HG03060 (cell line): Measurements from ENCODE around the gene CRNKL1.

Experiments
- ATAC-seq: cut with Tn5 transposase; IDR thresholded peaks from one replicate; pipeline ENCODE4 v1.9.1; 2021; ENCODE audit warnings: low read depth, moderate number of reproducible peaks; ENCODE audit not compliant: unreplicated experiment

CRNKL1 gene

DNA sequence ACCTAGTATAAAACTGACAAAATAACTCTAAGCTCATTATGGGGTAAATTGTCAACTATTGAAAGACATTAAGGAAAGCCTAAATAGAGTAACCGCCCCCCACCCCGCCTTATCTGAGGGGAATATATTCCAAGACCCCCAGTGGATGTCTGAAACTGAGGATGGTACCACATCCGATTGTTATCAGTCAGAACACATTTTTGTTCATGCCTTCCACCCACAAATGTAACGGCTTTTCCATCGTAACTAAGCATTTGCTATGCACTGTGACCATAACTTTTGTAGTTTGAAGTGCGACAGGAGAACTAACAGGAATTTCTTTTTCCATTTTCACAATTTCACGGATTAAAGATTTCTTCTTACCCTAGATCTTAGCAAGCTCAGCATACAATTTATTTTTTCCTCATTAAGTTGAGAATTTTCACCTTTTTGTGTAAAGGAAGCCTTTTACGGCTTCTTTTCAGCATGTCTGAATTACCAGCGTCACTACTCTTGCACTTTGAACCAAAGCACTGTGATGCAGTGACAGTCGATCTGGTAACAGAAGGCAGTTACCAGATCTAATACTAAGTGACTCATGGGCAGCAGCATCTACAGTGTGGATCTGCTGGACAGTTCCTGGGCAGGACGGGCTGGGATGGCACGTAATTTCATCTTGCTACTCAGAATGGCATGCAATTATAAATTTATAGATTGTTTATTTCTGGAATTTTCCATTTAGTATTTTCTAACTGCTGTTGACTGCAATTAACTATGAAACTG, 11.9 kb upstream of the CRNKL1 start:
- ATAC-seq: no peak

DNA sequence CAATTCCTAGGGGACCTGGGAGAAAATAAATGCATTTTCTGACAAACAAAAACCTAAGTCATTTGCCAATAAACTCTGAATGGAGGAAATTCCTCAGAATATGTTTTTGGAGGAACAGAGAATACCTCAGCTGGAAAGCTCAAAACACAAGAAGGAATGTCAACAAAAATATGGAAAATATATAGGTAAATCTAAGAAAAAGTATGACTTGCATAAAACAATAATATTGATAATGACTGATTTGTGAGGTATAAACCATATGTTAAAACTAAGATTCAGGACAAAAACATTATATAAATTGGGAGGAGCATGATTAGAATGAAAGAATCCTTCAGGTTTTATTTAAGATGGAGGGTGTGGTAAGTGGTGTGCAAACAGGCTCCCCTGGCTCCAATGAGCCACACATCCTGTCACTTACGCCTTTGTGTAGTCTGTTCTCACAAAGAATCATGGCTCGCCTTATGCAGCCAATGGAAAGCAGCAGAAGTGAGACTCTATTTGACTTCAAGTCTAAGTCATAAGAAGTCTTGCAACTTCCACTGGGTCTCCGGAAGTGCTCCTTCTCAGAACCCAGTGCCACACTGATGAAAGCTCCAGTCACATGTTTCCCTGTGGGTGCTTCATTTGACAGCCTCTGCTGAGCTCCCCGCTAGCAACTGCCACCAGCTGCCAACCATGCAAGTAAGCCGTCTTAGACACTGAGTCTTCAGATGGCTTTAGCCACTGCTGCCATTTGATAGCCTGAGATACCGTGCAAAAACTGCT, 8.2 kb upstream of the CRNKL1 start:
- ATAC-seq: no peak

DNA sequence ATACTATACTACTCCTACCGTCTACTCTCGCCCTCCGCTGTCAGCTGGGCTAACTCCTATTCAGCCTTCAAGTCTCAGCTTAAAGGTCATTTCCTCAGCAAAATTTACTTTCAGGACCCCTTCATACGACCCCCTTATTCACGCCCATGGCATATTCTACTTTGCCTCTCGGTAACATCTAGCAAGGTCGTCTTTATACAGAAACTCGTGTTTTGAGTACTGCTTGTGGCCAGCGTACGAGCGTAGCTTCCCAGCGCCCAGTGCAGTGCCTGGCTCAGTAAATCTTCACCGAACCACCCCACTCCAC, 546 bp downstream of the CRNKL1 start:
- no peak for ATAC-seq

DNA sequence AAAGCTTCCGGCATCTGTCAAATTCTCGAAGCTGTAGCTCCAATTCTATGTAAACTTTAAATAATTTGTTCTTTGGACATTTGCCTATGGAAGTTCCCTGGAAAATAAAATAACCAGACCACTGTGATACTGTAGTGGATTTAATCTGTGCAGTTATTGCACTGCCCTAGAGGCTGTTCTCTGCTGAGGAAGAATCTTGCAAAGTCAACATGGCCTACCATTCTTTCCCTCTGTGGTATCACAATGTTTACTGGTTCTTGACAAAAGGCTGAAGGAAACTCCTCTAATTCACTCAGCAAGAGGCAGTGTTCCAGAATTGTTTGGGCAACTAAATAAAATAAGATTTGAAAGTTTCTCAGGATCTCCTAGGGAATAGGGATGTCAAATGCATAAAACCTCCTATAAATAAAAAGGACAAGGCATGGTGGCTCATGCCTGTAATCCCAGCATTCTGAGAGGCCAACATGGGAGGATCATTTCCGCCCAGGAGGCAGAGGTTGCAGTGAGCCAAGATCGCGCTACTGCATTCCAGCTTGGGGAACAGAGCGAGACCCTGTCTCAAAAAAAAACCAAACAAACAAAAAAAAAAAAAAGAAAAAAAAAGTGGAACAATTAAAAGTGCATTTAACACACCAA, 12.4 kb downstream of the CRNKL1 start:
- ATAC-seq: no peak

DNA sequence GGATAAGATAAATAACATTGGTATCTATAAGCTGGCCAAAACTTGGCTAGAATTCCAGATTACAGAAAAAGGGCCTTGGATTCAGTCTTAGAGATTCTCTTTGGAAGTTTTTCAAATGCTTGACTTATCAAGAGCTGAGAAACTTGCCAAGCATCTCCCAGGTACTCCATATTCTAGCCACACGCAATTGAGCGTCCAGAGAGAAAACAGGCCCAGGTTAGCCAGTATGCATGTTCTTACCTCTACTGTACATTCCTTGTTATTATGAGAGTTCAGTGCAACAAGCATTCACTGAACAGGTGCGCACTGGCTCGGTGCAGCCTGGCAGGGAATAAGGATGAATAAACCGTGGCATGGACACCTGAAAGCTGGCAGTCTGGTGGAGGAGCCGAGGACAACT, 13.7 kb downstream of the CRNKL1 start:
- no peak for ATAC-seq

DNA sequence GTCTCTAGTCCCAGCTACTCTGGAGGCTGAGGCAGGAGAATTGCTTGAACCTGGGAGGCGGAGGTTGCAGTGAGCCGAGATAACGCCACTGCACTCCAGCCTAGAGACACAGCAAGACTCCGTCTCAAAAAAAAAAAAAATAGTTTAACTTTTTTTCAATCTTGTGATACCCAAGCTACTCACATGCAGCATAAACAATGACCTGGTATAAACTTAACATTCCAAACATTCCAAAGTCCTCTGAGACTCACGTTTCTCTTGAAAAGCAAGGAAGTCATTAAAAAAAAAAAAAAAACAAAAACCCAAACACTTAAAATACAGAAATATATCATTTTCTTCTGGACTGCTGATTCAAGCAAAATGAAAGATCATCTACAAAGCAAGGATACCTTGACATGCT, 14.3 kb downstream of the CRNKL1 start:
- ATAC-seq: no peak

DNA sequence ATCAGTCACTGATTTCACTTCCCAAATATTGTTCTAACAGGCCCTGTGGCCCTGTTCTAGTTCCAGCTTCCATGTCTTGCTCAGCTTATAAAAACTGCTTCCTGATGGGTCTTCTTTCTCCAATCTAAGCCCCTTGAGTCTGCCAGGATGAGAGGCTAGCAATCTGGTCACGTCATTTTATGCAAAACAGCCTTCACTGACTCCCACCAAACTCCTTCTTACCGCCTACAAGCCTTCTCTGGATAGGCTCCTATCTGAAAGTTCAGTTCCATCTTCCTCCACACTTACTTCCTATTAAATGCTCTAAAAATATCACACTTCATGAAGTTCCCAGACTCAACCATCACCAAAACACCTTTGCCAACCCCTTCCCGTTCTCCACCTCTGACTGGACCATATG, 15.5 kb downstream of the CRNKL1 start:
- ATAC-seq: no peak

DNA sequence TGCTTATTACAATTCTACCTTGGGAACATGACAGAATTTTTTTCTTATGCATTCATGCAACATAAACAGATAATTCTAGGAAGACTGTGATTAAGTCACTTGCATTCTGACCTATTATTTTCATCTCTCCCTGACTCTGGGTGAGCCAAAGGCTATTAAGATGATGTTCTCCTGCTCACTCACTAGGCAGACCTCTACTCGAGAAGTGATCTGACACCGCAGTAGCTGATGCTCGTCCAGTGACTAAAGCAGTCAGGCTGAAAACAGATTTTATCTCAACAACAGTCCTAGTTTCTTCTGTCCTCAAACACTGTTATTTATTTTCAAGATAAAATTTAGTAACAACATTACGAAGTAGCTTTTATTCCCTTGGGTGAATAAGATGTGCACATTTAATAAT, 17.8 kb downstream of the CRNKL1 start:
- no peak for ATAC-seq

DNA sequence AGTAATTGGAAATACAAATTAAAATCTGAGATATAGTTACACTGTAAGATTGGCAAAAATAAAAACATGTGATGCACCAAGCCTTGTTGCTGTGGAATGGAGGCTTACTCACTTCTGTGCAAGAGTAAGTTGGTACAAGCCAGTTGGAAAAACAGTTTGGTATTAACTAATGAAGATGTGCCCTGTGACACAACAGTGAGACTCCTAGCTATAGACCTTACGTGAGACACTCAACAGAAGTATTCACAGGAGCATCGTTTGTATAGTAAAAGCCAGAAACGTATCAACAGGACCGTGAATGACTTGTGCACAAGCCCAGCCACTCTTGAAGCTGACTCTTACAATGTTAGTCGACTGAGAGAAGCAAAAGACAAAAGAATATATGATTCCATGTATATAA, 20.5 kb downstream of the CRNKL1 start:
- no peak for ATAC-seq

DNA sequence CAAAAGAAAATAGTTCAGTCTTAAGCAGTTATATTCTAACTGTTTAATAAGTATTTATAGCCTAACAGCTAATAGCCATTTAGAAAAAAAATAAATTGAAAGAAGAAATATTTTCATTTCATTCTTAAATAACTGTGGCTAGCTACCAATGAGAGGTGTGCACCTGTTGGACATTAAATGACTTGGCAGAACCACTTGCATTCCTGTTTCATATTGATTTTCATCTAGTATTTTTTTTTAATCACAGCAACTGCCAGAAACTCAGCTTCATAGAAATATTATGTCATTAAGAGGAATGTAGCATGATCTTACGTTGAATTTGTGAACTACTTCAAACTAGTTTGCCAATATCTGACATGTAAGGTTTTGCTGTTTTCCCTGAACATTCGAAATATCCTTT, 25.0 kb downstream of the CRNKL1 start:
- no peak for ATAC-seq

DNA sequence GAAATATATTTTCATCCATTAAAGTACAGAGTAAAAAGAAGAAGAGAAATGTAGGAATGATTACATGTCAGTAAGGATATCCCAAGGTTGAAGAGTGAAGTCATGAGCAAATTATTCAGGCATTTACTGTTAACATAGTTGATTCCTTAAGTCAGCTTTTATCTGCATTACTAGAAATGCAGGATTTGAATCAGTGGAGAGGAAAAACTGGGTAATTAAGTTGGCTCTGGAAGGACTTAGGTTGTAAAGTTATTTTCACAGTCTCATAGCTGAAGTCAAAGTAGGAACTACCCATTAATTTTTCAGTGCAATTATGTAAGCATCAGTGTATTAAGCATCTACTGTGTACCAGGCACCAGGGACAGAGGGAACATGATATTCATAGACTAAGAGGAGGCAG, 27.3 kb downstream of the CRNKL1 start:
- no peak for ATAC-seq

DNA sequence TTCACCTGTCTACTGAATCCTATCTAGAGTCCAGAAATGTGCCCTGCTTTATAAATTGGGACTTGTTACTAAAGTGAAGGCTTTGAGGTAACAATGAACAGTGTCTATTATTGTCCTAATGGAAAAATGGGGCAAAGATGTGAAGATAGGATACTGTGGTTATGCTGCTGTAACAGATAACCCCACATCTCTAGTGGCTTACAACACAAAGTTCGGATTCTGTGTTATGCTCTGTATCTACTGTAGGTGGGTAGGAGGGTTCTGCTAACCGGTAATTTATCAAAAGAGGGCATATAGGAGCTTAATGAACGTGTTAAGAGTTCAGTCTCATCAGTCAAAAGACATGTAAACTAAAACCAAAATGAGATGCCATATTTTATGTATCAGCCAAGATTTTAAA, 28.9 kb downstream of the CRNKL1 start:
- no peak for ATAC-seq

DNA sequence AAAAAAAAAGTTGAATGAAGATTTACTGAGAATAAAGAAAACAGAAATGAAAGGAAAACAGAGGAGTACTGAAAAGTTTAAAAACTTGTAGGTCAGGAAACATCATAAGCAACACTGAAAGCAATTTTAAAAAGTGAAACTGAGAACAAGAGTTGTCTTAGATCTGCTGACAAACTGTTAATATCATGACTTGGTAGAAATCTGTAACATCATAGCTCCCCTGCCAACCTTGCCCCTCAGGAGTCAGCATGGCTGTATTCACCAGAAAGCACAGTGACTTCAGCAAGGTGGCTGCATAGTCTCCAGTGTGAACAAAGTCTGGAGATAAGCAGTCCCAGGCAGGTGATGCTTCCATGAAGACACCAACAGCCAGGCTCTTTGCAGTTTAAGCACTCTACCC, 29.8 kb downstream of the CRNKL1 start:
- peak; percentile 42 for ATAC-seq

DNA sequence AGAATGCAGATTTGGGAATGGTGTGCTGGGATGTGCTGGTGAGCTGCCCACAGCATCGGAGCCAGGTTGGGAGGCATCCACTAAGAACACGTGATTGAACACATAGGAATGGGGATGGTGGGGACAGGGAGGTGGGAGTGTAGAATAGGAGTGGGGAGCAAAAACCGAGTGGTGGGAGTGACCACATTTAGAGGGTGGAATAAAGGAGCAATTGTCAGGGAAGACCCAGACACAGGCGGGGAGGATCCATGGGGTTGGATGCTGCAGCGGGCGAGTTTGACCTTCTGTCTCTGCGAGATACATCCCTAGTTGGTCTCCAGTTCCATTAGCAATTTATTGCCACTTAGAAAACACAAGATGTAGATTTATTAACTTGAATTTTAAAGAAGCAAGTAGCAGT, 30.4 kb downstream of the CRNKL1 start:
- ATAC-seq: no peak

DNA sequence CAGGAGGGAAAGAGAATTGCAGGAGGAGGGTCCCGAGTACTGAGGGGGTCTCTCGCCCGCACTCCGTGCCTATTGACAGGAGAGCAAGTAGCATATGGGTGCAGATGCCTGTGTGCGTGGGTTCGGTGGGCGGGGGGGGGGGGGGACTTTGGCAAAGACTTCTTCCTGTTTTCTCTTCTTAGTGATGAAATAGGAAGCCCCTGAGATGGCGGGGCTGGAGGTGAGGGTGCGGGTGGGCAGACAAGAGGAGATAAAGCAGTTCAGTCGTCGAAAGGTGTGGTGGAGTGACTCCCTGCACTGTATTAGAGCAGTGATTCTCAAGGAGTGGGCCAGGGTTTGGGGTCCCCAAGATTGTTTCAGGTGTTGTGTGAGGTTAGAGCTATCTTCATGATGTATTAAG, 31.4 kb downstream of the CRNKL1 start:
- no peak for ATAC-seq

DNA sequence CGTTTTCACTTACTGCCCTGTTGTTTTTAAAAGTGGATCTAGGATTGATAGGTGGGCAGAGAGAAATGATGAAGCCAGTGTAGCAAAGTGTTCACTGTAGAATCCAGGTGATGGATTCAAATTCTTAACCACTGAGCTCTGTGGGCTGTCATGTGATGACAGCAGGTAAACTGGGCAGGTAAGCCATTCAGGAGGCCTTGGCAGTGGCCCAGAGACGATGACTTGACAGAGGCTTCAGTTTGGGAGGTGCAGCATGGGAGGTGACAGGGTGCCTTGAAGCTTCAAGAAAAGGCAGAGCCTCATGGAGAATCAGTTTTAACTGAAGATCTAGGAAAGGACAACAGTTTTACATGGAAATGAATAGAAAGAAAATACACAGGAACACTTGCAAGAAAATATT, 33.1 kb downstream of the CRNKL1 start:
- no peak for ATAC-seq

DNA sequence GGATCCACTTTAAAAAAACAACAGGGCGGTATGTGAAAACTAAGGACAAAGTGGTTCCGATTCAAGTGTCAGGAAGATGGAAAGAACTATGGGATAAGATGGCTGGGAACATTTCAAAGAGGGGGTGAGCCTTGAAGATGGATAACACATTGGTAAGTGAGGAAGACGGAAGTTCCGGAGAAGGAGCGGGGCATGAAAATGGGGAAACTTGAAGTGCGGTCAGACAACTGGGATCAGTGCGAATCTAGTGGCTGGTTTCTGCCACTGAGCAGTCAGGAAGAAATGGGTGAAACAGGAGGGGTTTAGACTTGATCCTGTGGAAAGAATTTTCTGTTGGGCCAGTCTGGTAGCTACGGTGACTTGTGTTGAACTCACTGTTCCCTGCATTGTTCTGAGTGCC, 33.9 kb downstream of the CRNKL1 start:
- ATAC-seq: no peak

DNA sequence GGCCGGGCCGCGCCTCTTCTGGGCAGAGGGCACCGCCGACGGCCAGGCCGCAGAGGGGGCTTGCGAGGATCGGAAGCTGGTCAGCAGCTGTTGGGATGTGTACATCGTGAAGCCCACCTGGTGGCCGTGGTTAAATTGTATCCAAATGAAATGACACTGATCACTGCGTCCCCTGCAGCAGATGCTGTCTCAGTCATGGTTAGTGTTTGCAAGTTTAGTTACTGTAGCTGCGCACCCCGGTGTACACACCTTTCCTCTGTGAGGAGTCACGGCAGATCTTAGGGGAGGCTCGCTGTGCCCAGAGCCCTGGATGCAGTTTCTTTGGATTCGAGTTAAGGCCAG, 34.5 kb downstream of the CRNKL1 start:
- peak; percentile 9 for ATAC-seq

DNA sequence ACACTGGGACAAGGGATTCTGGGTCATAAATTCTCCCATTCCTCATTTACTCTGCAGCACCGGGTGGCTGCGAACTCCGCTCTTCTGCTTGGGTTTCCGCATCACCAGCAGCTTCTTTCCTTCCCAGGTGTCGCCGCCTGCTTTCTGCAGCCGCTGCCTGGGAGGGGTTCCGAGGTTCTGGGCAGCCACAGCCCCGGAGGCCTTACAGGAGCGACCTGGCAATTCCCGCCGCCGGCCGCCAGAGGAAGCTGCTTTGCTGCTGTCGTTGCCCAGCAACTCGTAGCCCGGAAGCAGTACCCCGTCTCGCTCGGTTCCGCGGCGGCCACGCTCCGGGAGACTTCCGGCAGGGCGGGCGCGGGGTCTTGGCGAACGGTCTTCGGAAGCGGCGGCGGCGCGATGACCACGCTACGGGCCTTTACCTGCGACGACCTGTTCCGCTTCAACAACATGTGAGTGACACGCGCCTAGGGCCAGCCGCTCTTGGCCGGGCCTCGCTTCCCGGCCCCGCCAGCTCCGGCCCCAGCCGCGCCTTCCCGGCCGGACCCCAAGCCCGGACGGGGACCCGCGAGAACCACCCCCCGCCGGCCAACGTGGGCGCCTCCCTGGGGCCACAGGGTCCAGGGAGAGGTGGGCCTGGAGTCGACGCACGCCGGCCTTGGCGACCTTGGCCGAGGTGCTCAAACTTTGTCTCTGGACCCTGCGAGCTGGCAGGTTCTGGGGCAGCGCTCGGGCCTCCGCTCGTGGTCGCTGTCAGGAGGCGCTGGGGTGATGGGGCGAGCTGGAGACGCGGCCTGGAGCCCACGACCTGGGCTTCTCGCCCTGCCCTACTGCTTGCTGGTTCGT, 35.0 kb downstream of the CRNKL1 start, which contains the start of gene NAA20:
Gene NAA20 (plus strand): TSS at position 362 of the 843 bp plus-strand sequence. CDS start 35 bp downstream, at position 397.
- ATAC-seq: peak; percentile 94

DNA sequence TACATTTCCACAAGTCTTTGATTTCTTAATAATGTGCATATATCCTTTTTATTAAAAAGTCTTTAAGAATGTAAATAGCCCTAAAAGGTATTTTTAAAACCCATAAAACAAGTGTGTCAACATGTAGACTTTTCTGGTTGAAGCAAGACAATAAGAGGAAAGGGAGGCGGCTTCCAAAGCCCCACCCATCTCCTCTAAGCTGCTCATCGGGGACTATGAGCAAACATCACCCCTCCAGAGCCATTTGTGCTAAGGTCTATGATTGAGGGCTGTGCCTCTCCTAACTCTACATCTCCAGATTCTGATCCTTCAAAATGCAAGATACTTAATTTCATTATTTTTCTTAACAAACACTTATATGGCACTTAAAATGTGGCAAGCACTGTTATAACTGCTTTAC, 37.6 kb downstream of the CRNKL1 start:
- no peak for ATAC-seq

DNA sequence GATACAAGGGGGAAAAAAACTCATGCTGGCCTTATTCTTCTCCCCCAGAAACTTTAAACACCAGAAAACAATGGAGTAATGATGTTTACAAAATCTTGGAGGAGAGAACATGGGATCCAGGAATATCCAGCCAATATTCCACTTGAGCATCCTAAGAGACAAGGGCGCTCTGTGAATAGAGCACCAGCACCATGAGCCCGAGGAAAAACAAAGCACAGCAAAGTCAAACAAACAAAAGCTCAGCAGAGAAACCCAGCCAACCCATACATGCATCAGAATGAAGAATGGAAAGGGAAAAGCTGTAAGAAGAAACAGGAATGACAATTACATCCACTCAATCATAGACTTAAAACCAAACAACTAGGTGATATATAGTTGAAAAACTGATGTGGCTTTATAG, 39.7 kb downstream of the CRNKL1 start:
- no peak for ATAC-seq
